WTC11 (cell line): ENCODE data around the gene BNC2.

Experiments used
- AFF4 ChIP-seq: sonication (generic); formaldehyde crosslinking; IDR thresholded peaks from 2 replicates; pipeline ENCODE4 v1.8.1; 2023; ENCODE audit warnings: mild to moderate bottlenecking, missing genetic modification reagents, borderline replicate concordance
- ATF3 ChIP-seq: sonication (generic); formaldehyde crosslinking; conservative IDR thresholded peaks from 2 replicates; pipeline ENCODE4 v1.8.1; 2022; ENCODE audit warnings: mild to moderate bottlenecking, missing genetic modification reagents
- ATF6 ChIP-seq: sonication (generic); formaldehyde crosslinking; IDR thresholded peaks from 2 replicates; pipeline ENCODE4 v1.8.1; 2023; ENCODE audit warnings: mild to moderate bottlenecking, missing genetic modification reagents
- CBFB ChIP-seq: sonication (generic); formaldehyde crosslinking; IDR thresholded peaks from 2 replicates; pipeline ENCODE4 v1.8.1; 2022; ENCODE audit warnings: mild to moderate bottlenecking, low read depth, missing genetic modification reagents
- CTCF ChIP-seq: fragments of 200-600 bp; IDR thresholded peaks from 2 replicates; pipeline ENCODE4 v1.8.0; 2022; ENCODE audit warnings: antibody characterized with exemption
- E2F5 ChIP-seq: sonication (generic); formaldehyde crosslinking; IDR thresholded peaks from 2 replicates; pipeline ENCODE4 v1.8.1; 2022; ENCODE audit warnings: mild to moderate bottlenecking, moderate library complexity, missing genetic modification reagents
- FOXP1 ChIP-seq: sonication (generic); formaldehyde crosslinking; IDR thresholded peaks from 2 replicates; pipeline ENCODE4 v1.8.0; 2022; ENCODE audit warnings: missing genetic modification reagents, mild to moderate bottlenecking, moderate library complexity, borderline replicate concordance
- GTF2I ChIP-seq: fragments of 250-450 bp; sonication (Bioruptor Pico); conservative IDR thresholded peaks from 2 replicates; pipeline ENCODE4 v1.4.0; 2021; ENCODE audit warnings: mild to moderate bottlenecking
- SOX15 ChIP-seq: fragments of 250-450 bp; sonication (Bioruptor Pico); IDR thresholded peaks from 2 replicates; pipeline ENCODE4 v1.9.0; 2021; ENCODE audit warnings: mild to moderate bottlenecking
- TEAD4 ChIP-seq: sonication (generic); formaldehyde crosslinking; IDR thresholded peaks from 2 replicates; pipeline ENCODE4 v1.8.0; 2022; ENCODE audit warnings: mild to moderate bottlenecking, missing genetic modification reagents
- TP53 ChIP-seq: sonication (generic); formaldehyde crosslinking; IDR thresholded peaks from 2 replicates; pipeline ENCODE4 v1.8.1; 2023; ENCODE audit warnings: mild to moderate bottlenecking, missing genetic modification reagents
- USF1 ChIP-seq: sonication (generic); formaldehyde crosslinking; IDR thresholded peaks from 2 replicates; pipeline ENCODE4 v1.8.0; 2022; ENCODE audit warnings: mild to moderate bottlenecking, missing genetic modification reagents
- USF2 ChIP-seq: sonication (generic); formaldehyde crosslinking; IDR thresholded peaks from 2 replicates; pipeline ENCODE4 v1.8.1; 2023; ENCODE audit warnings: mild to moderate bottlenecking, missing genetic modification reagents, moderate library complexity
- ZSCAN18 ChIP-seq: fragments of 250-450 bp; sonication (Bioruptor Pico); IDR thresholded peaks from 2 replicates; pipeline ENCODE4 v2.1.2; 2022; ENCODE audit warnings: mild to moderate bottlenecking, moderate library complexity

- no peak for TF ChIP-seq CTCF
- TF ChIP-seq USF2 (CRISPR knock-in tag): no peak
- TF ChIP-seq TP53 (CRISPR knock-in tag): no peak
- TF ChIP-seq ZSCAN18: no peak
- TF ChIP-seq E2F5: no peak
- TF ChIP-seq AFF4 (CRISPR knock-in tag): no peak
- no peak for TF ChIP-seq GTF2I
- no peak for TF ChIP-seq TEAD4 (CRISPR knock-in tag)
- TF ChIP-seq SOX15 (CRISPR knock-in tag): no peak
- TF ChIP-seq USF1 (CRISPR knock-in tag): no peak
- no peak for TF ChIP-seq ATF6 (CRISPR knock-in tag)
- no peak for TF ChIP-seq FOXP1
- TF ChIP-seq CBFB (CRISPR knock-in tag): no peak
- no peak for TF ChIP-seq ATF3 (CRISPR knock-in tag)
These were observed 251.1 kb downstream of the BNC2 start for GRCh38 chr9:16619402-16619801.
